Measurements from ENCODE around the gene AP2M1.

The AP2M1 gene

DNA sequence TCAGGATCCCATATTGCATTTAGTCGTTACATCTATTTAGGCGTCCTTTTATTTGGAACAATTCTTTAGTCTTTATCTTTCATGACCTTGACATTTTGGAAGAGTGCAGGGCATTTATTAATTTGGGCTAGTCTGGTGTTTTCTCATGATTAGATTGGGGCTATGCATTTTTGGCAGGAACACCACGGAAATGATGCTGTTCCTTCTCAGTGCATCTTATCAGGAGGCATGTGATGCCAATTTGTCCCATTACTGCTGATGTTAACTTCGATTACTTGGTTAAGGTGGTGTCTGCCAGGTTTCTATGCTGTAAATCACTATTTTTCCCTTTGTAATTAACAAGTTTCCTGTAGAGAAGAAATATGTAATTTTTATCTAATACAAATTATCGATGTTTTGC lies 36.6 kb downstream of the AP2M1 start:
- H3K27ac ChIP-seq: no peak overlapping the region
- TF ChIP-seq, protein P1, sequence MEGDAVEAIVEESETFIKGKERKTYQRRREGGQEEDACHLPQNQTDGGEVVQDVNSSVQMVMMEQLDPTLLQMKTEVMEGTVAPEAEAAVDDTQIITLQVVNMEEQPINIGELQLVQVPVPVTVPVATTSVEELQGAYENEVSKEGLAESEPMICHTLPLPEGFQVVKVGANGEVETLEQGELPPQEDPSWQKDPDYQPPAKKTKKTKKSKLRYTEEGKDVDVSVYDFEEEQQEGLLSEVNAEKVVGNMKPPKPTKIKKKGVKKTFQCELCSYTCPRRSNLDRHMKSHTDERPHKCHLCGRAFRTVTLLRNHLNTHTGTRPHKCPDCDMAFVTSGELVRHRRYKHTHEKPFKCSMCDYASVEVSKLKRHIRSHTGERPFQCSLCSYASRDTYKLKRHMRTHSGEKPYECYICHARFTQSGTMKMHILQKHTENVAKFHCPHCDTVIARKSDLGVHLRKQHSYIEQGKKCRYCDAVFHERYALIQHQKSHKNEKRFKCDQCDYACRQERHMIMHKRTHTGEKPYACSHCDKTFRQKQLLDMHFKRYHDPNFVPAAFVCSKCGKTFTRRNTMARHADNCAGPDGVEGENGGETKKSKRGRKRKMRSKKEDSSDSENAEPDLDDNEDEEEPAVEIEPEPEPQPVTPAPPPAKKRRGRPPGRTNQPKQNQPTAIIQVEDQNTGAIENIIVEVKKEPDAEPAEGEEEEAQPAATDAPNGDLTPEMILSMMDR (conservative IDR thresholded peaks at IDR 0.05): no peak

DNA sequence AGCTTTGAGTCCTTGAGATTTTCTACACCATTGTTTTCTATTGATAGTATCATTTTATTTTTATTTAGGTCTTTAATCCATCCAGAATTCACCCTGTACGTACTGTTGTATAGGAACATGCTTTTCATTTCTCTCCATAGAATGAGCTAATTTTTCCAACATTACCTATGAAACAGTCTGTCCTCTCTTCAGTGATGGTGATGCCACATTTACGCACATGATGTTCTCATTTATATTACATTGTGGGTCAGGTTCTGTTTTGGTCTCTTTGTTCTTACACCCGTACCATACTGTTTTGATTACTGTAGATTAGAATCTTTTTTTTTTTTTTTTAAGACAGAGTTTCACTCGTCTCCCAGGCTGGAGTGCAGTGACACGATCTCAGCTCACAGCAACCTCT lies 37.1 kb downstream of the AP2M1 start:
- H3K27ac ChIP-seq: no peak overlapping the region
- TF ChIP-seq, protein P1 (conservative IDR thresholded peaks at IDR 0.05): no peak

DNA sequence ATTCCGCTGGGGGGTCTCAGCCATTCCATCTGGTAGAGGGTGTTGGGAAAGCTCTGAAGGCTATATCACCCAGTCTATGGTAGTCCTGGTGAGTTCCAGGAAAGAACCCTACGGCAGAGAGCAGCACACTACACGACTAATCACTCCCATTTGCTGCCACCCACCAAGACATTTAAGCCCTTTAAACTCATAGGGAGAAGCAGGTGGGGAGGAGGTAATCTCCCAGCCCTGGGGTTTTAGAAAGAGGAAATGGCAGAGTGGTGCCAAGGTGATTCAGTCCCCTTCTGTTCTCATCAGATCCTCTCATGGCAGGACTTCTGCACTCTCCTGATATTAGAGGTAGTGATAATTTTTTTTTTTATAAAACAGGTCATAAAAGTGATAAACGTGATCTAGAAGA lies 44.2 kb downstream of the AP2M1 start:
- TF ChIP-seq, protein P1 (conservative IDR thresholded peaks at IDR 0.05): no peak
- H3K27ac ChIP-seq: no peak overlapping the region

DNA sequence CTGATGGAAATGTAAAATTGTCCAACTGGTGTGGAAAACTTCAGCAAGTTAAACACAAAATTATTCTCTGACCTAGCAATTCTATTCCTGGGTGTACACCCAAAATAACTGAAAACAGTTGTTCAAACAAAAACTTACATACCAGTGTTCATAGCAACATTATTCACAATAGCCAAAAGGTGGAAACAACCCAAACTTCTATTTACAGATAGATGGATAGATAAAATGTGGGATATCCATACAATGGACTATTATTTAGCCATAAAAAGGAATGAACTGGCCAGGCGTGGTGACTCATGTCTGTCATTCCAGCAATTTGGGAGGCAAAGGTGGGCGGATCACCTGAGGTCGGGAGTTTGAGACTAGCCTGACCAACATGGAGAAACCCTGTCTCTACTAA lies 47.9 kb downstream of the AP2M1 start:
- TF ChIP-seq, protein P1 (conservative IDR thresholded peaks at IDR 0.05): no peak
- no peak overlapping the region for H3K27ac ChIP-seq

DNA sequence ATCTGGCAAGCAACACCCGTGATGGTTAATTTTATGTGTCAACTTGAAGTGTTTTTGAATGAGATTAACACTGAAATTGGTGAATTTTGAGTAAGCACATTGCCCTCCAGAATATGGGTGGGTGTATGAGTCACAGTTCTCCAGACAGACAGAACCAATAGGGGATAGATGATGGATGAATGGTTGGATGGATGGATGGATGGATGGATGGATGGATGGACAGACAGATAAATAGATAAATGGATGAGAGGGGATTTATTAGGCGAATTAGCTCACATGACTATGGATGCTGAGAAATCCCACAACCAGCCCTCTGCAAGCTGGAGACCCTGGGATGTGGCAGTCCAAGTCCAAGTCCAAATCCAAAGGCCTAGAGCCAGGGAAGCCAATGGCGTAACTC lies 49.3 kb downstream of the AP2M1 start:
- no peak overlapping the region for H3K27ac ChIP-seq
- TF ChIP-seq, protein P1 (conservative IDR thresholded peaks at IDR 0.05): no peak

DNA sequence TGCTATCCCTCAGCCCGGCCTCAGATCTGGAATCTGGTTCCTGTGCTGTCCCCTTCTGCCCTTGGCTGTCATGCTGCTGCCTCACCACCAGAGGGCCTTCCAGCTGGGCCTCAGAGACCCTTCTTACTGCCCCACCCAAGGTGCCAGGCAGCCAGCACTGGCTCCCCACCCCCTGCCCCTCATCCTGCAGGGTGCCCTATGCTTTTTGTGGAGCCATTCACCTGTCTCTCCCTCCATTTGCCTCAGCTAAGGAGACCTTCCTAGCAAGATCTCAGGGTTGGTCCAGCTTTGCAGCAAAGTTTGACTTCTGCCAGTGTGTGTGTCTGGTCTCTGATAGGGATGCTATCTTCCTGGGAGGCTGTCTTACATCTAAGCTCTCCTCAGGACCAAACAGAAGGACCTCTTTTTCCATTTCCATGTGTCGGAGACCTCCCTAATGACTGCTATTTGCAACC lies 52.9 kb downstream of the AP2M1 start:
- TF ChIP-seq, protein P1 (conservative IDR thresholded peaks at IDR 0.05): peak; percentile 91
- no peak overlapping the region for H3K27ac ChIP-seq

DNA sequence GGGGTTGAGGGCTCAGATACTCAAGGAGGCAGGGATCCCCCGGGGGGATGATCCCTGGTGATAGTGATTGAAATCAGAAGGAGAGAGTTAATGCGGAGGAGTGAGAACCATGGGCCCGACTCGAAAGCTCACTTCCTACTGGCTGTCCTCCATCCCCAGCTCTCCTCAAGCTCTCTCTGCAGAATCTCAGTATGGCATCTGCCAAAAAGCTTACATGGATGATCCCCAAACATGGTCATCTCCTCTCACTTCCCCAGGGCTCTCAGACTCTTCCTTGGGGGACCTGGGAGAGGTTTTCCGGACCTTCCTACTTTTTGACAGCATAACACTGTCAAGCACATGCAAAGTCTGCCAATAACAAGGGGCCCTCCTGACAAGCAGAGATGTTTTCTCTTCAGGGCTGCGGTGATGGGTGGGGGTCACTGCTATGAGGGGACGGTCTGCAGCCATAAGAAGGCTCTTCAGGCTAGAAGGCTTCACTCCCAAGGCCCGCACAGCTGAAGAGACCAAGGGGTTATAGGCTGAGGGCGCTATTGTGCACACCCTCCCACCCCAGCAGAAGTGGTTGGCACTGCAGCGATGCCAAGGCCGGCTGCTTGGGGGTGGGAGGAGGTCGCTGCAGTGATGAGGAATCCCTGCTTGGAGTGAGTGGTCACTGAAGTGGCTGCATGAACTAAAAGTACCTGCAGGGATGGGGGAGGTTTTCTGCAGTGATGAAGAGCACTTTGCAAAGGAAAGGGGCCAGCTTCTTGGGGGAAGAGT lies 53.9 kb downstream of the AP2M1 start:
- TF ChIP-seq, protein P1 (conservative IDR thresholded peaks at IDR 0.05): no peak
- H3K27ac ChIP-seq: no peak overlapping the region

All from VCaP (cell line).